ENCODE measurements around the gene TTC5.
A peak's percentile ranks its signal among the peaks of the same experiment; 100 is the strongest.

GRCh38 chr14:20247646-20248246, 58.0 kb downstream of the TTC5 start:
- TF ChIP-seq, protein P1, sequence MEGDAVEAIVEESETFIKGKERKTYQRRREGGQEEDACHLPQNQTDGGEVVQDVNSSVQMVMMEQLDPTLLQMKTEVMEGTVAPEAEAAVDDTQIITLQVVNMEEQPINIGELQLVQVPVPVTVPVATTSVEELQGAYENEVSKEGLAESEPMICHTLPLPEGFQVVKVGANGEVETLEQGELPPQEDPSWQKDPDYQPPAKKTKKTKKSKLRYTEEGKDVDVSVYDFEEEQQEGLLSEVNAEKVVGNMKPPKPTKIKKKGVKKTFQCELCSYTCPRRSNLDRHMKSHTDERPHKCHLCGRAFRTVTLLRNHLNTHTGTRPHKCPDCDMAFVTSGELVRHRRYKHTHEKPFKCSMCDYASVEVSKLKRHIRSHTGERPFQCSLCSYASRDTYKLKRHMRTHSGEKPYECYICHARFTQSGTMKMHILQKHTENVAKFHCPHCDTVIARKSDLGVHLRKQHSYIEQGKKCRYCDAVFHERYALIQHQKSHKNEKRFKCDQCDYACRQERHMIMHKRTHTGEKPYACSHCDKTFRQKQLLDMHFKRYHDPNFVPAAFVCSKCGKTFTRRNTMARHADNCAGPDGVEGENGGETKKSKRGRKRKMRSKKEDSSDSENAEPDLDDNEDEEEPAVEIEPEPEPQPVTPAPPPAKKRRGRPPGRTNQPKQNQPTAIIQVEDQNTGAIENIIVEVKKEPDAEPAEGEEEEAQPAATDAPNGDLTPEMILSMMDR (IDR thresholded peaks at IDR 0.05; ENCODE audit: low read length) = peak; percentile 46
- no peak for TF ChIP-seq EZH2 (optimal IDR thresholded peaks at IDR 0.05; ENCODE audit: low read depth, low read length)

Measured in MM.1S (cell line).